Trophoblast cell (in vitro differentiated cells and primary cell): ENCODE measurements around the gene FAM216A.
"Not testable (repeated sequence)": the region's sequence is repeated elsewhere in the genome, so short reads cannot be mapped to it uniquely, and the experiment has no call there.

Experiments
- DNase-seq, 2 donors: peaks; one replicate each; pipeline ENCODE4 v3.0.0-alpha.2; 2016
- H2AFZ ChIP-seq: 2 replicates; pipeline ENCODE4 v1.6.1; 2013; ENCODE audit warnings: low read length, moderate library complexity, mild to moderate bottlenecking; ENCODE audit not compliant: insufficient read depth, poor library complexity
- H2AK5ac ChIP-seq: 2 replicates; pipeline ENCODE4 v1.6.1; 2013; ENCODE audit warnings: mild to moderate bottlenecking, low read length
- H2BK120ac ChIP-seq: 2 replicates; pipeline ENCODE4 v1.6.1; 2013; ENCODE audit warnings: low read length, mild to moderate bottlenecking, moderate library complexity; ENCODE audit not compliant: insufficient read depth, poor library complexity
- H2BK12ac ChIP-seq: 2 replicates; pipeline ENCODE4 v1.6.1; 2013; ENCODE audit warnings: mild to moderate bottlenecking, low read length, moderate library complexity
- H2BK5ac ChIP-seq: 2 replicates; pipeline ENCODE4 v1.6.1; 2013; ENCODE audit warnings: low read length, low read depth, moderate library complexity, mild to moderate bottlenecking; ENCODE audit not compliant: poor library complexity
- H3K14ac ChIP-seq: 2 replicates; pipeline ENCODE4 v1.6.1; 2013; ENCODE audit warnings: mild to moderate bottlenecking, low read length
- H3K18ac ChIP-seq: 2 replicates; pipeline ENCODE4 v1.6.1; 2013; ENCODE audit warnings: mild to moderate bottlenecking, low read length
- H3K23ac ChIP-seq: 2 replicates; pipeline ENCODE4 v1.6.1; 2013; ENCODE audit warnings: low read length
- H3K27ac ChIP-seq: 2 replicates; pipeline ENCODE4 v1.5.1; 2013; ENCODE audit warnings: low read depth, mild to moderate bottlenecking, inconsistent platforms, low read length, moderate library complexity
- H3K27me3 ChIP-seq: 2 replicates; pipeline ENCODE4 v1.6.1; 2013; ENCODE audit warnings: inconsistent platforms, mild to moderate bottlenecking, low read length, moderate library complexity; ENCODE audit not compliant: insufficient read depth
- H3K36me3 ChIP-seq, 2 experiments: 1 replicate in 1 of 2; 2 replicates in 1 of 2; pipeline ENCODE4 v1.6.1; 2013; ENCODE audit warnings: low read length in 2 of 2, mild to moderate bottlenecking in 2 of 2, moderate library complexity in 1 of 2; ENCODE audit not compliant: insufficient read depth in 2 of 2, control insufficient read depth in 1 of 2
- H3K4ac ChIP-seq: 2 replicates; pipeline ENCODE4 v1.6.1; 2013; ENCODE audit warnings: low read depth, mild to moderate bottlenecking, low read length, moderate library complexity
- H3K4me1 ChIP-seq, 2 experiments: 1 replicate in 1 of 2; 2 replicates in 1 of 2; pipeline ENCODE4 v1.6.1; 2013; ENCODE audit warnings: low read length in 2 of 2, mild to moderate bottlenecking in 2 of 2, moderate library complexity in 1 of 2; ENCODE audit not compliant: insufficient read depth in 2 of 2, control insufficient read depth in 1 of 2
- H3K4me2 ChIP-seq: 2 replicates; pipeline ENCODE4 v1.6.1; 2013; ENCODE audit warnings: inconsistent platforms, mild to moderate bottlenecking, low read length, moderate library complexity
- H3K4me3 ChIP-seq: 2 replicates; pipeline ENCODE4 v1.5.1; 2013; ENCODE audit warnings: mild to moderate bottlenecking, low read depth, low read length, inconsistent platforms
- H3K79me1 ChIP-seq: one replicate; pipeline ENCODE4 v1.6.1; 2013; ENCODE audit warnings: low read length
- H3K79me2 ChIP-seq: 2 replicates; pipeline ENCODE4 v1.6.1; 2013; ENCODE audit warnings: low read length, mild to moderate bottlenecking; ENCODE audit not compliant: control insufficient read depth, insufficient read depth, poor library complexity
- H3K9ac ChIP-seq: 2 replicates; pipeline ENCODE4 v1.6.1; 2013; ENCODE audit warnings: mild to moderate bottlenecking, low read length
- H3K9me3 ChIP-seq: 2 replicates; pipeline ENCODE4 v1.6.1; 2013; ENCODE audit warnings: low read depth, mild to moderate bottlenecking, control low read depth, inconsistent platforms, low read length; ENCODE audit not compliant: insufficient read depth
- H4K12ac ChIP-seq: 2 replicates; pipeline ENCODE4 v1.6.1; 2013; ENCODE audit warnings: low read depth, mild to moderate bottlenecking, low read length, moderate library complexity
- H4K8ac ChIP-seq: 2 replicates; pipeline ENCODE4 v1.6.1; 2013; ENCODE audit warnings: low read depth, mild to moderate bottlenecking, low read length, moderate library complexity
- H4K91ac ChIP-seq: one replicate; pipeline ENCODE4 v1.6.1; 2013; ENCODE audit warnings: low read depth, mild to moderate bottlenecking, low read length, moderate library complexity
- WGBS: extraction: QIAGEN DNeasy Blood & Tissue Kit; methylation state at CpG from one replicate; pipeline ENCODE4 v1.1.7; 2013; ENCODE audit warnings: missing lambda C conversion rate; ENCODE audit not compliant: insufficient read length, insufficient coverage; ENCODE audit errors: extremely low coverage; 5-methylcytosine and 5-hydroxymethylcytosine counted together

FAM216A gene

DNA sequence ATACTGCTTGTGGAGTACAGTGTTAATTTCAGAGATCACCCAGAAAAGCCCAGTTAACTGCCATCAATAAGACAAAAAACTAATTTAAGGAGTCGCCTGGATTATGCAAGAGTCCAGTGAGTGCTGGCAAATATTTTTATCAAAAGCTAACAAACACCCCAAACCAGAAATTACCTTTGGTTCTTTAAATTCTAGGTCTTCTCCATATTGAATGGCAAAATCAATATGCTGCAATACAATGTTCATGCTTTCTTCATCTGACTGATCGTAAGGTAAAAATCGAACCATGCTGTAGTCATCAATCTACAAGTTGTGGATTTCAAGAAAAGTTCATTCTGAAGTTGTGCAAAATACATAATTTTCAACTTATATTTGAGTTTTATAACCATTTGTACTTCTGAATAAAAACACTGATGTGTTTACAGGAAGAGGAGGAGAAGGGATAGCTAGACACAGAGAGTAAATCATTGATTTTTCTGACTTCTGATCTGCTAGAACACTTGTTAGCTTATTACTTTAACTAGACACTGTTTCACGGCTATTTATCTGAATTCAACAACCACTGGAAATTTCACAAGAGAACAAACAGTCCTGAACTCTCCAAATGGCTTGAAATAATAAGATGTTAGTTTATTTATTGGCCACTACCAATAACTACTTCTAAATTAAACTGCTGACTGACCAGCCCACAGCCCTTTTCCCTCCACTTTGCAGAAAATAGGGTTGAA lies 14.9 kb upstream of the FAM216A start:
- Histone ChIP-seq H3K18ac (no peak overlapping the region), H2BK5ac (no peak overlapping the region), H3K14ac (no peak overlapping the region), H3K23ac (no peak overlapping the region), H4K8ac (no peak overlapping the region), H3K36me3 (peaks cover 10 to 12% of the 10 kb centered on the region in 2 experiments), H3K79me2 (peaks cover 11% of the 10 kb centered on the region), H3K4ac (no peak overlapping the region), H2BK12ac (no peak overlapping the region), H3K27me3 (no peaks in the 10 kb centered on the region), H3K9me3 (no peaks in the 10 kb centered on the region), H2AK5ac (no peak overlapping the region), H3K79me1 (peaks cover 7% of the 10 kb centered on the region), H2AFZ (no peak overlapping the region), H3K9ac (no peak overlapping the region), H3K4me3 (no peak overlapping the region), H4K12ac (no peak overlapping the region), H2BK120ac (no peak overlapping the region), H3K4me2 (no peak overlapping the region), H3K4me1 (peaks cover 4 to 5% of the 10 kb centered on the region in 2 experiments), H4K91ac (no peak overlapping the region), H3K27ac (no peak overlapping the region)
- DNase-seq = no peak
- WGBS = no CpG with 5 or more reads among the region's 4 CpGs

GRCh38 chr12:110458756-110459155 lies 9.9 kb upstream of the FAM216A start:
- Histone ChIP-seq H3K4me1 (no peaks in the 10 kb centered on the region), H2BK120ac (no peak overlapping the region), H3K36me3 (peaks cover 20 to 23% of the 10 kb centered on the region in 2 experiments), H3K4me2 (no peak overlapping the region), H3K27me3 (no peaks in the 10 kb centered on the region), H3K4ac (no peak overlapping the region), H3K14ac (no peak overlapping the region), H4K12ac (no peak overlapping the region), H2AK5ac (no peak overlapping the region), H3K9me3 (no peaks in the 10 kb centered on the region), H2AFZ (no peak overlapping the region), H2BK5ac (no peak overlapping the region), H4K91ac (no peak overlapping the region), H3K23ac (no peak overlapping the region), H4K8ac (no peak overlapping the region), H3K4me3 (no peak overlapping the region), H3K79me1 (no peaks in the 10 kb centered on the region), H3K9ac (no peak overlapping the region), H3K79me2 (no peaks in the 10 kb centered on the region), H2BK12ac (no peak overlapping the region), H3K18ac (no peak overlapping the region), H3K27ac (no peak overlapping the region)
- no CpG with 5 or more reads among the region's 4 CpGs for WGBS
- DNase-seq = no peak

- not testable (repeated sequence) for H2BK5ac ChIP-seq, H3K9ac ChIP-seq, H3K4ac ChIP-seq, H2BK120ac ChIP-seq, H2AK5ac ChIP-seq, H3K4me2 ChIP-seq, H3K18ac ChIP-seq, DNase-seq, H3K27ac ChIP-seq, H3K27me3 ChIP-seq, H2BK12ac ChIP-seq, H2AFZ ChIP-seq, H3K79me2 ChIP-seq, H4K12ac ChIP-seq, H3K14ac ChIP-seq, H3K23ac ChIP-seq, H3K9me3 ChIP-seq, H3K4me1 ChIP-seq, H4K8ac ChIP-seq, H3K4me3 ChIP-seq, H4K91ac ChIP-seq, H3K79me1 ChIP-seq
- peaks cover 16 to 25% of the 10 kb centered on the region in 2 experiments for H3K36me3 ChIP-seq
- WGBS = no CpG with 5 or more reads among the region's 5 CpGs
Measured at GRCh38 chr12:110461189-110461588, 7.5 kb upstream of the FAM216A start.

DNA sequence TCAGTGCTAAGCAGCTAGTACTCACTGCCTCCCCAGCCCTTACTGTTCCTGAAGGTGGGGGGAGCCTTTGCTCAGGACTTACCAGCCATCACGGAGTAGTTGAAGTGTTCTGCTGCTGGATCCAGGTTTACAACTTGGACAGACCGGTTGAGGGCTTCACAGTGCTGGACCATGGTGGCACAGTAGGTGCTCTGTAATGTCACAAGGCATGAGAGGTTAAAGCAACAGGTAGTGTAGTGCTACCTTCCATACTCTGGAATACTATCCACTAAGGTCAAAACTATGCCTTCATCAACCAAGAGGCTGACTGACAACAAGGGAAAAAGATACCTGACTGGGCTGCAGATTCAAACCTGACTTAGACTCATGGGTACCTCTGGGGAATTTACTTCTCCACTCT lies 3.6 kb upstream of the FAM216A start:
- Histone ChIP-seq H4K8ac (no peak overlapping the region), H3K36me3 (peaks cover 10 to 17% of the 10 kb centered on the region in 2 experiments), H2AFZ (no peak overlapping the region), H3K27ac (no peak overlapping the region), H3K4ac (no peak overlapping the region), H3K9me3 (no peaks in the 10 kb centered on the region), H3K14ac (no peak overlapping the region), H3K23ac (no peak overlapping the region), H3K79me1 (peaks cover 3% of the 10 kb centered on the region), H4K91ac (no peak overlapping the region), H3K4me1 (peaks cover 2 to 3% of the 10 kb centered on the region in 2 experiments), H2BK5ac (no peak overlapping the region), H2AK5ac (no peak overlapping the region), H3K79me2 (no peaks in the 10 kb centered on the region), H3K27me3 (no peaks in the 10 kb centered on the region), H3K9ac (no peak overlapping the region), H3K4me2 (no peak overlapping the region), H4K12ac (no peak overlapping the region), H2BK12ac (no peak overlapping the region), H3K18ac (no peak overlapping the region), H3K4me3 (no peak overlapping the region), H2BK120ac (no peak overlapping the region)
- no CpG with 5 or more reads among the region's 2 CpGs for WGBS
- no peak for DNase-seq
